HG03571 (cell line): ENCODE results near the gene DENND1A.

ENCODE experiments used
- ATAC-seq: cut with Tn5 transposase; IDR thresholded peaks from one replicate; pipeline ENCODE4 v1.9.1; 2021; ENCODE audit not compliant: unreplicated experiment

The DENND1A gene

DNA sequence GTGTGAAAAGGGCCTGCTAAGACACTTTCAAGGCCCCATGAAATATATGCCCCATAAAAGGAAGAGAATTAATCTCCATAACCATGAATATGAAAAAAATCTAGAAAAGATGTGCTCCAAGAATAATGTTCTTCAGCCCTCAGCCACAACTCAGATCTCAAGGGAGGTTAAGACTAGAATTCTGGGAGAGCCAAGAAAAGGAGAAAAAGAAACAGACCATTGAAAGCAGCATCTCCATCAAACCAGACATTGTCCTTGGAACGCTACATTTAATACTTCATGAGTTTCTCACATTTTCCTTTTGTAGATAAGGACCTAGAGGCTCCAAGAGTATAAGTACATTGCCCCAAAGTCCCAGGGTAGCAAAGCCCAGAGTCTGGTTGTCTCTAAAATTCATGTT is 270.6 kb downstream of the DENND1A start:
- ATAC-seq = no peak

DNA sequence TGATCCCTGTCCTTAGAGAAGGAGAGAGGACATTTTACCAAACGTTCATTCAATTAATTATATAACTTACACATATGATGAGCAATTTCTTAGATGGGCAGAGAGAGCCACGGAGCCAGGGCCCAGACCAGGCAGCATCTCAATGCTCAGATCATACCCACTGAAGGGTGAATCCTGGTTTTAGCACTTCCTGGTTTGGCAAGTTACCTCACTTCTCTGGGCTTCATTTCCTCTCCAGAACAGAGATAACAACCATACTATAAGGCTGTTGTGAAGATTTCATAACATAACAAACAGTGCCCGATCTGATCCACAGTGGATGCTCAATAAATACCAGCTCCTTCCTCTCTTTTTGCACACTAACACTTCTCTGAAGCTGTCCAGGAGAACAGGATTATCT is 271.1 kb downstream of the DENND1A start:
- ATAC-seq = peak; percentile 65

DNA sequence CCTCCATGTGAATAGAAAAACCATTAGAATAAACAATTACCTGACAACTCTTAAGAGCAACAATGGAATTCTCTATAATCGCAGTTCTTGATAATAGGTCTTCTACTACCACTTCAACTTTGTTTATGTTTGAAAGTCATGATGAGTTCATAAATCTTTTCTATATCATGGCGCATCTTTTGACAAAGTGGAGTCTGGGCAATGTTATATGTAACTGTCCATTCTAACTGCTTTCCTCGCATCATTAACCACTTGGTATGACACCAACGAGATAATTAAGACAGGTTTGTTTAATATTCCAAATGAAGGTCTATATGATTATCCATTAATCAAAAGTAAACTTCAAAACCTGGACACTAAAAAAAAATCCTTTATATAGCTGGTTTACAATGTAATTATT is 272.0 kb downstream of the DENND1A start:
- no peak for ATAC-seq

DNA sequence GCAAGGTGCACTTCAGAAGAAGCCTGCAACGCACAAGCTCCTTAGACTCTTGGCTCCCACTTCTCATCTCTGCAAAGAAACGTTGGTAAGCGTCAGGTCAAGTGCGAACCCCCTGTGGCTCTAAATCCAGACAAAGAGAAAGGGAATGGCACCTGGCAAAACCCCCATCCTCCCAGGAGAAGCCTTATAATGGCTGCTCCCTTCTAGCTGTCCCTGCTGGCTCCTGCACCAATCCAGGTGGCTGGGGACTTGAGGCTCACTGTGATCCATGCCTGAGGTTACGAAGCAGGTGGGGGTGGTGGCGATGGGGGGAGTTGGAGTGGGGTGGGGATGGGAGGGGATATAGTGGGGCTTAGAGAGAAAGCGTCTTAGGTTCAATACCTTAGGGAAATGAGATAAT is 272.8 kb downstream of the DENND1A start:
- ATAC-seq = no peak

DNA sequence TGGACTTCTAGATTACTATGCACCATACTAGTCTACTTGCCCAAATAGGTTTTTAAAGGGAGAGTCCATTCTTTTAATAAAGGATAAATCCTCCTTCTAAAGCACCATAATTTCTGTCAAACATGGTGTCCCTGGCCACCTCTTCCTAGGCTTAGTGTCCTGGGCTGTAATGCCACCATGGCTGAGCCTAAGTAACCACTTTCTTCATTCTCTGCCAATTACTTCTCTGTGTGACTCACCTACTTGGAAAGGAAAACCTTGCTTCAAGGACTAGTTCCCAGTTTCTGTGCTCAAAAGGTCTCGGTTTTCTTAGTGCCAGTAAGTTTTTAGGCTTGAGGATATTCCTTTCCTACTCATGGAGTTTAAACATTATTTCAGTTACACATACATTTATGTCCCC is 273.4 kb downstream of the DENND1A start:
- no peak for ATAC-seq

DNA sequence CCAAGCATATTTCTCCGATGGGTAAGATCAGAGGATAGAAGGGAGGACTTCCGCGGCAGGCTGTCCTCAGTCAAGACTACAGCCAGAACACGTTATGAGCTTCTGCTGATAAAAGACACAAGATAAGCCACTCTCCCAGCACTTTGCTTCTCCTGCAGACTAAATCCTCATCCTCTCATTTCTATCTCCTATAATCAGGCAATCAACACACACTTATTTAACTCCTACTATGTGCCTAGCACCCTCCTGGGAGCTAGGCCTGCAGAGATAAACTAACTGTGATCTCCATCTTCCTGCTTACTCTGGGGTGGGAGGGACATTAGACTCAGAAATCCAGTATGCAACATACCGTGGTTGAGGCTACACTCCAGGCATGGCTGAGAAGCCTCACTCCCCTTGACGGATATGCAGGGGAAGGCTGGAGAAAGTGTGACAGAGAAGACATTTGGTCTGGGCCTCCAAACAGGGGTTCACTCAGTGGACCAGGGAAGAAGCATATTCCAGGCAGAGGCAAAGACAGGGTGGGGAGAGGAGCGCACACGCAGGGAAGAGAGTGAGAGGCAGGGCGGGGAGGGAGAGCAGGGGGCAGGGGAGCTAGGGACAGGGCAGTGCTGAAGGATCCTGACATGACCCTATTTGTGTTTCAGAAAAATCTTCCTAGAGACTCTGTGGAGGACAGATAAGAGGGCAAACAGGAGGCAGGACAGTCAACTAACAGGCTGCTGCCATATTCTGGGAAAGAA is 274.1 kb downstream of the DENND1A start:
- ATAC-seq = no peak

DNA sequence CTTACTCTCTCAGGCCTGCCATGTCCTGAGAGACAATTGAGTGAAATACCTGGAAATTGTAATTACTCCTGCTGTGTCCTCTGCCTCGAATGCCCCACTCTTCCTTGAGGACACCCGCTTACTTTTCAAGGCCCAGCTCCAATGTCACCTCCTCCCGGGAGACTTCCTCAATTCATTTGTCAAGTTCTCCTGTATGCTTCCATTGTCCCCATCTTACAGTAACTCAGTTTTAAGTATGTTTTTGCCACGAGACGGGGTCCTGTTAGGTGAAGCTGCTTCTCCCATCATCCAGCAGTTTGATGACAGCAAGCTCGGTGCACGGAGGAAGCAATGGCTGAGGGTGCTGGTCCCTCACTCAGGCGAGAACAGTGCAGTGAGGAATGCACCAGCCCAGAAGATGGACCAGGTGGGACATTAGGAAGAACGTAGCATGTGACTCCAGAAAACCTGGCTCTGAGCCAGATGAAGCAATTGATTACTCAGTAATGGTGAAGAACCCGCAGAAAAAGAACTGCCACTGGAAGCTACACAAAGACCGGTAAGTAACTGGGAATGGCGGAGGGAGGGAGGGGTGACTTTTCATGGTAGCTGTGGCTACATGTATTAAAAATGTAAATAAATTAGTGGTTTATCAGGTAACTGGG is 274.8 kb downstream of the DENND1A start:
- no peak for ATAC-seq

DNA sequence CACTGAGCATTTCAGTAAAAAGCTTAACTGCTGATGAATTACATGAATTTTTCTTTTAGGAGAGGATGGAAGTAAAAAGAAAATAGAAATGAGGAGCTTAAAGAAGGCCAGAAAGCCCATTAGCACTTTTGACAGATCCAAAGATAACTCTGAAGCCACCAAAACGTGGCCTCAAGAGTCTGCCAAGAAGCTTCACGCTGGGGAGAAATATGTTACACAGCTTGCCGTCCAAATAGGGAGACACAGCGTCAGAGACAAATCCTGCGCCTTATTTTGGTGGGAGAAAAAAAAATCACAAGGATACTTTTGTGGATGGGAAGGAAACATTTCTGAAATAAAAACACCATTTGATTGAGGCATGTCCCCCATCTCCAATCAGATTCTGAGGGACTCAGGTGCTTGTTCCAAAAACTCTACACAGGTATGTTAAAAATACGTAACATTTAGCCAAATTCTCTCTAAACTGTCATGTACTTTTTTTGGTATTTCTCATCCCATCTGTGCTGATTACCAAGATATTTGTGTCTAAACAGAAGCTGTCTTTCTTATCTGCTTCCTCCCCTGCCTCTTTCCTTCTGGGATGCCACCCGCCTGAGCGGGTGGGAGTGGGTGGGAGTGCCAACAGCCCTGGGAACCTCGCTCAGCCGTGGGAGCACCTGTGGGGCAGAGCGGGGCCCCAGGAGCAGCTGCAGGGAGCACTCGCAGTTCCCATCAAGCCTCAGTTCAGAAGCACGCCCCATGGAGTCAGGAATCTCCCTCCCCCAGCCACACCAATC is 275.5 kb downstream of the DENND1A start:
- ATAC-seq = no peak

DNA sequence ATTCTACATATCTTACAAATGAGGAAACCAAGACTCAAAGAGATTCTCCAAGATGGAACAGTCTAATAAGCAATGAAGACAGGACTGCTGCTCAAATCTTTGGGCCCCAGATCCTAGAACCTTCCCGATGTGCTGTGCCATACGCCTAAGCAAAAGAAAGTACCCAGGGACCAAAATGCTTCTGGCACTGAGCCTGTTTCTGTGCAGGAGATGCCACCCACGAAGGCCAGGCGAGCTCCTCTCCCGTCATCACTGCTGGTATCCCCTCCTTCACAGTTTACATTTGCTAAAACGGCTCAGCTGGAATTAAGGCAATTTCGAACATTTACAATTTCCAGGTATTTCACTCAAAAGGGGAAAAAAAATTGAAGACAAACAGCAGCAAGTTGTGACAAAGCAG is 277.5 kb downstream of the DENND1A start:
- no peak for ATAC-seq

DNA sequence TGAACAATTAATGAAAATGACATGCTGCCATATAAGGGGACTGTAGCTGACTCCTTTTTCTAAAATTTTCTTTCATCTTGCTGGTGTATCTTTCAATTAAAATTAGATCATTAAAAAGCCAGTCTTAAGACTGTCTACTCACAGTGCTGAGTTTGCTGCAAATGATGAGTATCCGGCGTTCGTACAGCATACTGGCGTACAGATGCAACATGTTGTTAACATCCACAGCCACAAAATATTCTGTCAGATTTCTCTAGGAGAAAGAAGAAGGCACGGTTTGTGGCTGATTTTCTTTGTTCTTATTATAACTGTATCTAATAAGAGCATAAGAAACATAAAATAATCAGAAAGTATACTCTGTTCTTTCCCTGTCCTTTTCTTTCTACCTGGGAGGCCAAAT is 278.1 kb downstream of the DENND1A start:
- no peak for ATAC-seq

DNA sequence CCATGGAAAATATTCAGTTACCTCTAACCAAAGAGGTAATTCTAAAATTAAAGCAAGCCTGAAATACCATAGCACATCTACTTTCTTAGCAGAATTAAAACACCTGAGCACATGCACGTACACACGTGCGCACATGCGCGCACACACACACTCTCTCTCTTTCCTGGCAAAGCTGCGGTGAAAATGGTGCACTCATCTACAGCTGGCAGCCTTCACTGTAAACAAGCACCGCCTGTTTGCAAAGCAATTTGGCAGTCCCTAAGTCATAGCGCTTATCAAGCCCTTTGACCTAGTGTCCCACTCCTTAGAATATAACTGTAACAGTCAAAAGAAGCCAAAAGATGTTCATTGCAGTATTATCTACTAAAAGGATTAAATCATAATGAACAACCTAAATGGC is 278.7 kb downstream of the DENND1A start:
- ATAC-seq = no peak

DNA sequence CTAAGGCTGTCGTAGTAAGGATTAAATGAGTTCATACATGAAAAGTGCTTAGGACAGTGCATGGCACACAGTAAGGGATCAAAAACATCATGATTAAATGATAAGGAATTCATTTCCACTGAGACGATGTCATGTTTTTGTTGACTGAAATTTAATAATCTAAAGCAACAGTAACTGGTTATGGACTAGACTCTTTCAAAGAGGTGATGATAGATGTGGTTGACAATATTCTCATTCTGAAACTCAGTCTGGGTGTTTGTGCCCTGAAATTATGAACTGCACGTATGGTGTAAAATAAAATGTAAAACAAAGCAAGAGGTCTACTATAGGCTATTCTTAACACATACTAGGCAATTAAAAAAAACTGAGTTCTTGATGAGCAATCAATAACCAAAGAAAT is 280.0 kb downstream of the DENND1A start:
- no peak for ATAC-seq

DNA sequence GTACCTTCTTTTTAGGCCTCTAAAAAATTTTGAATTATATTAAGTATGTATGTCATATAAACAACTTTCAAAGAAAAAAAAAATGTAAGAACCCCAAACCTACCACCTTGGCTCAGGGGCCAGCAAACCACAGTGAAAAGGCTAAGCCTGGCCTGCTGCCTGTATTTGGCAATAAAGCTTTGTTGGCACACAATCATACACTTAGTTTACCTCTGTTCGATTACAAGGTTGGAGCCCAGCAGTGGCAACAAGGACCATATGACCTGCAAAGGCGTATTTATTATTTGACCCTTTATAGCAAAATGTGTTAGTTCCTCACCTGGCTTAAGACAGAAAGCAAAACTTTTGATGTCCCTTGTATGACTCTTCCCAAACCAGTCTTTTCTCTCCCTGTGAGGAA is 282.8 kb downstream of the DENND1A start:
- ATAC-seq = no peak

DNA sequence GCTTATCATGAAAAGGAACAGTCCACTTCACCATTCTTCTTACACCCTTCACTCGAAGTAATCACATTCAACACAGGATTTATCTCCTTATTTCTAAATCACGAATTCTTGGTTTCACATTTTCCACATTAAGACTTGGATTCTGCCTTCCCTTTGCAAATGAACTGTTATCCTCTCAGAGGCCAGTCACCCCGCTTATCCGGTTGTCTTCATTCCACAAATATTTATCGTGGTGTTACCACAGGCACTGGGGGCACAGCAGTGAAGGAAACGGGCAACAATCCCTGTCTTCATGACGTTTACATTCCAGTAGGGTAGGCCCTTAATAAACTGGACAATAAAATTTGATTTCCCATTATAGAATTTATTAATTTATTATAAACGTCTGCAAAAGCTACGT is 284.2 kb downstream of the DENND1A start:
- ATAC-seq = no peak

DNA sequence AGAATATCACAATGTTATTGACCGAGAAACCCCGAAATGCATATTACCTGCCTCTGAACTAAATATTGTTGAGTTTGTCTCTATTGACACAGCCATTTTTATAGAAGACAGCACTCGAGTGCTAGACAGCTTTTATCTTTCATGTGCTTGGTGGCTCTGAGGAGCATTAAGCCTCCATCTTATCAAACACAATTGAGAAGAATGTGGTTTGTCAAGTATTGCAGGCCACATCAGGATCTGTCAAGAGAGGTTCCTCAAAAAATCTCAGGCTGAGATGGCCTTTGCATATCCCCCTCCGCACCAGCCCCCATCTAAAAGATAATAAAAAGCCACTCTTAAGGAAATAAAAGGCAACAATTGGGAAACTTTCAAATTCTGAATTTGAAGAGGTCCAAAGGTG is 284.8 kb downstream of the DENND1A start:
- ATAC-seq = no peak

DNA sequence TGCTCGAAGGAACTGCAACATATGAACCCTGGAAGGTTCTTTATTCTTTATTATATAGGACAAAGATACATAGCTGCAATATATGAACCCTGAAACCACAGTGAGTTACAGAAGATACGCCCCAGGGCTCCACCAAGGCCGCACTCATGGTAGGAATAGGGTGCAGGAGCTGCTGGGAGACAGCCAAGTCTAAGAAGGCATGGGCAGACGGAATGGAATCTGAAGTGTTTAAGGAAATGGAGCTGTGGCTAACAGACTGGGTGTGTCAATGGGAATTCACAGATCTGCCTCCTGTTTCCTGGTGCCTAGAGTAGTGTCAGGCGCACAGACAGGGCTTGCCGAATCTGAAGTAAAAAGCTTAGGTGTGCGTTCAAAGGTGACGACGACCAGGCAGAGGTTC is 286.4 kb downstream of the DENND1A start:
- ATAC-seq = no peak

DNA sequence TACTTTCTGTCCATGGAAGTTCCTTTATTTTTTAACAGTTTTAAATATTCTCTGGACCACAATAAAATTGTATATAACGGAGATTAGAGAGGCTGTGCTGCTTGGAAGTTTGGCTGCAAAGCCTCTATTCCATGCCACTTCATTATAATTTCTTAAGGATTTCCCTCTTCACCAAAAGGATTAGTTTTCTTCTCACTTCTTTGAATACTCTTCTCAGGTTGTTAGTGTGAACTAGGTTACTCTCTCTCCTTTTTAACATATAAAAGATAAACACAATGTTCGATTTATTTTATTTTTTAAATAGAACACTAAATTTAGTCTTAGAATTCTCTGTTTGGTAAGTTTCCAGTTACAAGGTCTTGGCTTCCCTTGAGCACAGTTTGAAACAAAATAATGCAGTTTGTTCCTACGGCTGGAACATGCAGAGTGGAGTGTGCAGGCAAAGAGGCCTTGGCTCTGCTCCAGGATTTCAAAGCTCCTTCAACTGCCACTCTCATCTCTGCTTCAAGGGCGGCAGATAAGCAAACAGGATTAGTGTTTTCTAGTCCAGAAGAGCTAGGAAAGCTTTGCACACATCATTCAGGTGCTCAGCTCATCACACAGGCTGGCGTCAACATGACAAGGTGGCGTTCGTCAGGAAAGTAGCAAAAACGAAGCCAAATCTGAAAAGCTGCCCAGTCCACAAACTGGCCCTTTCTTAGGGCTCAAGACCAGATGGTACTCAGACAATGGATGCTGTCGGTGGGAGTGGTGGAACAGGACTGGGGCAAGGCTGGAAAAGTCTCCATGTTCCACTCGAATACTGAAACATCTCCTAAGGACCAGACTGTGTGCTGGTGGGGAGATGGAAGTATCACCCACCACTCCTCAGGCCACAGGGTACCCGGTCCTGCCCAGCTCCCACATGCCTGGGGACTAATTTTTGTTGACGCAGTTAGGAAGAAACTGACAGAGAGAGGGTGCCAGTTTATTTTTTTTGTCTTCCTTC is 287.3 kb downstream of the DENND1A start:
- no peak for ATAC-seq

DNA sequence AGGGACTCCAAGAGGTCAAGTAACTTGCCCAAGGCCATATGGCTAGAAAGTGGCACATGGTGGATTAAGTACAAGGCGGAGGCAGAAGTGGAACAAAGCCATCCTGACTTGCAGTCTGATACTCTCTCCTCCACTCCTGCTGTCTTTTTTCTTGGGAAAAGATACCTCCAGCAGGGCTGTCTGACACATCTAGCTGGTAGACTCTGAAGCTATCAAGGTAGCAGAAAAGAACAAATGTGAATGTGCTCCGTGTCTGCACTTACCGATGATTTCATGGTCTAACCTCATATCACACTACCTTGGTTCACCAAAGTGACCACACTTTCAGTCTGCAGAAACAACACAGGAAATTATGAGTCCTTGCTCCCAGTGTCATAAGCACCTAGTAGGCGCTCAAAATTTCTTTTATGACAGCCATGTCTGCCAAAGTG is 289.1 kb downstream of the DENND1A start:
- ATAC-seq = no peak

DNA sequence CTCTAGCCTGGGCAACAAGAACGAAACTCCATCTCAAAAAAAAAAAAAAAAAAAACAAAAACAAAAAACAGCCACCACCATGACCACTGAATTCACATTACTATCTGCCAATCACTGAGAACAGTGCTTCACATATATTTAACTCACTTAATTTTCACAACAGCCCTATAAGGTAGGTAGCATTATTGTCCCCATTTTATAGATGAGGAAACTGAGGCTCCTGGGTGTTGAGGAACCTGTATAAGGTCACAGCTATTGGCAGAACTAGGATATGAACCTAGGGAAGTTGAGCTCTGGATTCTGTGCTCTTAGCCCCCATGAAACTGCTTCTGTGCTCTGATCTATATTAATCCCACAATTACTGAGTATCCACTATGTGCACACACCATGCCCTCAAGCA is 290.2 kb downstream of the DENND1A start:
- ATAC-seq = no peak

DNA sequence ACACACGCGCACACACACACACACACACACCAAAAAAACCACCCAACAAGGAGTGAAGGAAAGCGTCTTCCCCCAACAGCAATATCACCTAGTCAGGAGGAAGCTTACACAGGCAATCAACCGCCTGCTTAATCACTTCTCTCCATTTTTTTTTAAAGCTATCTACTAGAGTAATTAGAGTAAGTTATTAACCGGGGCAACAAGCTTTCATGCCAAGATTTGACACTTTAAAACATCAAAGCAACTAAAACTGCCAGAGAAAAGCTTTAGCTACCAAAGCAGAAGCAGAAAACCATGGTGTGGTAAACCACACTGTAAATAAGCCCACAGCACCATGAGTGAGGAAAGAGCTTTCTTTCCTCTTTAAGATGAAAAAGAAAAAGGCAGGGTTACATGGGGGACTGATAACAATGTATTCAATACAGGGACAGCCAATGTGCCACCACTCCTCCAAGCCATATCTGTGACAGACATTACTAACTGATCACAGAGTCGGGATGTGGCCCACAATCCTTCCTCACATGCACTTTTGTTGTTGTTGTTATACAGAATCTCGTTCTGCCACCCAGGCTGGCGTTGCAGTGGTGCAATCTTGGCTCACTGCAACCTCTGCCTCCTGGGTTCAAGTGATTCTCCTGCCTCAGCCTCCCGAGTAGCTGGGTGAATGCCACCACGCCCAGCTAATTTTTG is 291.8 kb downstream of the DENND1A start:
- peak; percentile 64 for ATAC-seq
